ENCODE results near the gene TRPV4. TPM values are rescaled to one million over a fixed set of nuclear protein-coding genes. Genes with fewer than 3 reads are reported as not detected.

The TRPV4 gene
- total RNA-seq, 1 experiment from 2014 or later = 3.1 TPM

DNA sequence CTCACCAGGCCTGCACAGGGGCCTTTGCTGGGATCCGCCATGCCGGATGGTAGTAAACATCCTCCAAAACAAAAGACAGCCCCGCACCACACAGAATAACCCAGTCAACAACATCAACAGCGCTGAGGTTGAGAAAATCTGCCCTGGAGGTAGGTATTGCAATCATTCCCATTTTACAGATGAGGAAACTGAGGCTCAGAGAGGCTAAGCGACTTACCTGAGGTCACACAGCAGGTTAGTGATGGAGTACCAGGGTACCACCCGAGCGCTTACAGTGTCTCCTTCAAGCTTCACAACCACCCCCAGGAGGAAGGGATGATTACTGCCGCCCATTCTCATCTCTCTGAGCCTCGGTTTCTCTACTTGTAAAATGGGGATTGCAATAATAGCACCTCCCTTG, 14.9 kb downstream of the TRPV4 start:
- TF ChIP-seq EZH2 (IDR thresholded peaks at IDR 0.05; ENCODE audit: low read depth) (no peak), CTCF (conservative IDR thresholded peaks at IDR 0.05) (no peak)
- no peaks in the 10 kb centered on the region for H3K9me3 ChIP-seq (ENCODE audit: insufficient read depth, low read depth)
- CTCF ChIA-PET = interaction anchor here (1.1 kb wide), 1 partner anchor 22 kb away, joined by 3 read pairs; no protein-coding TSS in a partner anchor
- H4K20me1 ChIP-seq (ENCODE audit: insufficient read depth) = no peaks in the 10 kb centered on the region
- H3K9me2 ChIP-seq (ENCODE audit: insufficient read depth) = no peaks in the 10 kb centered on the region
- H2AFZ ChIP-seq = no peak overlapping the region
- no peak overlapping the region for H3K4me2 ChIP-seq
- H3F3A ChIP-seq (ENCODE audit: insufficient read depth, low read depth) = peaks cover 11% of the 10 kb centered on the region
- no peaks in the 10 kb centered on the region for H3K27me3 ChIP-seq (ENCODE audit: insufficient read depth, low read depth)
- intact Hi-C loops (cut with micrococcal nuclease; ENCODE audit: unreplicated experiment) = no loop called here
- no peaks in the 10 kb centered on the region for H3K79me2 ChIP-seq (ENCODE audit: low read depth)
- POLR2A ChIA-PET (ENCODE audit: unreplicated experiment) = interaction anchor here (0.5 to 0.6 kb wide), 2 partner anchors 44 to 341 kb away, joined by 3 to 5 read pairs; partner anchors contain the start of genes KCTD10 and UBE3B
- no peak overlapping the region for H3K27ac ChIP-seq
- H3K4me1 ChIP-seq (replicated peaks; ENCODE audit: insufficient read depth) = peaks cover 22% of the 10 kb centered on the region
- no peaks in the 10 kb centered on the region for H3K36me3 ChIP-seq (ENCODE audit: low read depth)
- DNase-seq = no peak
- H3K4me3 ChIP-seq = no peak overlapping the region
- BruUV-seq (replicated peaks) = no TSS peak

DNA sequence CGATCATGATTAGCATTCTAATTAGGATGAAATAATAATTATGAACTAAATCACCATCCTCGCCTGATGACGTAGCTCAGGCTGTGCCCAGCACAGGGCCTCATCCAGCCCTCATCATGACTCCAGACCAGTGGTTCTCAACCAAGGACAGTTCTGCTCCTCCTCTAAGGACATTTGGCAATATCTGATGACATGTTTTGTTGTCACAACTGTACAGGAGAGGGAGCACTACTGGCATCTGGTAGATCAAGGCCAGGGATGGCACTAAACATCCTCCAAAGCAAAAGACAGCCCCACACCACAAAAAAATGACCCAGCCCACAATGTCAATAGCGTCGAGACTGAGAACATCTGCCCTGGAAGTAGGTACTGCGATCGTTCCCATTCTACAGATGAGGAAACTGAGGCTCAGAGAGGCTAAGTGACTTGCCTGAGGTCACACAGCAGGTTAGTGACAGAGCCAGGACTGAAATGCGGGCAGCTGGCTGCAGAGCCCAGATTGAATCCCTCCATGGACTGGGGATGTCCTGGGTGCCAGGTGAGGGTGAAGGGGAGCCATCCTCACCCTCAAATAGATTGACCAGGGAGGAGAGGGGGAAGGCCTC, 15.5 kb downstream of the TRPV4 start:
- Histone ChIP-seq H3K4me3 (no peak overlapping the region), H3K79me2 (ENCODE audit: low read depth) (no peaks in the 10 kb centered on the region), H3K36me3 (ENCODE audit: low read depth) (no peaks in the 10 kb centered on the region), H3K9me3 (ENCODE audit: insufficient read depth, low read depth) (no peaks in the 10 kb centered on the region), H3K27me3 (ENCODE audit: insufficient read depth, low read depth) (no peaks in the 10 kb centered on the region), H3K27ac (no peak overlapping the region), H3F3A (ENCODE audit: insufficient read depth, low read depth) (peaks cover 10% of the 10 kb centered on the region), H4K20me1 (ENCODE audit: insufficient read depth) (no peaks in the 10 kb centered on the region), H3K9me2 (ENCODE audit: insufficient read depth) (no peaks in the 10 kb centered on the region), H2AFZ (no peak overlapping the region), H3K4me2 (no peak overlapping the region), H3K4me1 (replicated peaks; ENCODE audit: insufficient read depth) (peaks cover 17% of the 10 kb centered on the region)
- DNase-seq = no peak
- no TSS peak for BruUV-seq (replicated peaks)
- CTCF ChIA-PET = interaction anchor here (1.1 kb wide), 1 partner anchor 23 kb away, joined by 3 read pairs; no protein-coding TSS in a partner anchor
- POLR2A ChIA-PET (ENCODE audit: unreplicated experiment) = no interaction called here
- intact Hi-C loops (cut with micrococcal nuclease; ENCODE audit: unreplicated experiment) = no loop called here
- TF ChIP-seq CTCF (conservative IDR thresholded peaks at IDR 0.05) = no peak

- Histone ChIP-seq H3F3A (ENCODE audit: insufficient read depth, low read depth) (peaks cover 10% of the 10 kb centered on the region), H3K79me2 (ENCODE audit: low read depth) (no peaks in the 10 kb centered on the region), H4K20me1 (ENCODE audit: insufficient read depth) (no peaks in the 10 kb centered on the region), H3K27ac (no peak overlapping the region), H3K9me2 (ENCODE audit: insufficient read depth) (no peaks in the 10 kb centered on the region), H3K4me2 (no peak overlapping the region), H2AFZ (no peak overlapping the region), H3K36me3 (ENCODE audit: low read depth) (no peaks in the 10 kb centered on the region), H3K4me3 (no peak overlapping the region), H3K27me3 (ENCODE audit: insufficient read depth, low read depth) (no peaks in the 10 kb centered on the region), H3K4me1 (replicated peaks; ENCODE audit: insufficient read depth) (peaks cover 11% of the 10 kb centered on the region; the same call in 1 of the 2 replicates), H3K9me3 (ENCODE audit: insufficient read depth, low read depth) (no peaks in the 10 kb centered on the region)
- no peak for DNase-seq
- ChIA-PET CTCF (interaction anchor here (1.1 kb wide), 1 partner anchor 24 kb away, joined by 3 read pairs; no protein-coding TSS in a partner anchor), POLR2A (ENCODE audit: unreplicated experiment) (no interaction called here)
- TF ChIP-seq CTCF (conservative IDR thresholded peaks at IDR 0.05) = no peak
- no peak for TF ChIP-seq EZH2 (IDR thresholded peaks at IDR 0.05; ENCODE audit: low read depth)
- intact Hi-C loops (cut with micrococcal nuclease; ENCODE audit: unreplicated experiment) = no loop called here
- no TSS peak for BruUV-seq (replicated peaks)
Measured at GRCh38 chr12:109816870-109817269, 16.3 kb downstream of the TRPV4 start.

Data from PC-9 (cell line).